ENCODE data around the gene ZRSR2.

The ZRSR2 gene

DNA sequence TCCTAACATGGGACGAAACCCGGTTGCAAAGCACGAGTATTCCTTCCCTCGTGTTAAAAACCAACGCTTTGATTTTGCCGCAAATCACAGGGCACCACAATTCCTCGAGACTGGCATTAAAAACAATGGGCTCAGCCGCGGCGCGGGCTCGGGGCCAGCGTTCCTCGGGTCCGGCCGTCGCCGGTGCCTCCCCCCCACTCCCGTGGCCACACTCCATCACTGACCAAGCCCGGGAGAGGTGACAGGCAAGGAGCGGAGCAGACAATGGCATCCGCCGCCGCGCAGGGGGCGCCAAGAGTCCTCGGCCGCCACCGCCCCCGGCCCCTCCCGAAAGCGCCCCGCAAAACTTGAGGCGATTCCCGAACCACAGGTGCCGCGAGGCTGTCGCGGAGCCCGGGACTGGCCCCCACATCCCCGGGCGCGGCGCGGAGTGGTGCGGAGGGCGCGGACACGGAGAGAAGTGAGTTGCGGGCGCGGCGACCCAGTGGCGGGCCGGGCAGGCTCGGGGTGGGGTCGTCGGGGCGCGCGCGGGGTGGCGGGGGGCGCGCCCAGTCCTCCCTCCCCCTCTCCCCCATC, 63.9 kb downstream of the ZRSR2 start:
- no peak for DNase-seq

DNA sequence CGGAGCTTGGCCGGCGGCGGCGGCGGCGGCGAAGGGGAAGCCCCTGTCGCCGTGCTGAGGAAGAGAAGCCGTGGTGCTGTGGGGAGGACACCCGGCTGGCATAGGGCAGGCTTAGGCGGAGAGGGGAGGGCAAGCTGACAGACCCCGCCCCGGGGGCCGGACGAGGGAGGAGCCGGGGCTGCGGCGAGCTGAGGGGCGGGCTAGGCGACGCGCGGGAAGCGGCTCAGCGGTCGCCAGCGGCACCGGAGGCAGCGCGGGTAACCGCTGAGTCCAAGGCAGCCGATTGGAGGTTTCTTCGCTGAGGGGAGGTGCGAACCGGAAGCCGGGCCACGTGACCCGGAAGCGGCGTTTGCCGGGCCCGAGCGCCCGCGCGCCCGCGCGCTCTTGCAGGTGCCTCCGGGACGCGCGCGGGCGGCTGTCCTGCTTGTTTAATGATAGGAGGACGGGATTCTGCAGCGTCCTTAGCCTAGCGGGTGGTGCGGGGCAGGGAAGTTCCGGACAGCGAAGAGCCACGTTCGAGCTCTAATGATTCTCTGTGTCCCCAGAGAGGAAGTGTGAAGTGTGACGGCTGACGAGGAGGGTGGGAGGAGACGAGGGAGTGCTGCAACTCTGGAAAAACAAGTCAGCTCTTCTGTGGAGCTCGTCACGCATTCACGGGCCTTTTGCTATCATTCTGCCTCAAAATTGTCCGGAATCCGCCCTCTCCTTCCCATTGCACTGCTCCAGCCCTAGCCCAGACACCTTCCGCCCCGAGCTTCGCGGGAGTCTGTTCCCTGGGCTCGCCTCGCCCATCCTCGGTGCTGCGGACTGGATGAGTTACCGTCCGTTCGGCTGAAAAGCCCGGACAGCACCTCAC, 64.7 kb downstream of the ZRSR2 start, which contains the start of gene AP1S2:
TSS of gene AP1S2 (minus strand) at position 102 of the 856 bp plus-strand sequence. CDS start 2,289 bp downstream, outside the sequence.
- DNase-seq, result peak; percentile 73

DNA sequence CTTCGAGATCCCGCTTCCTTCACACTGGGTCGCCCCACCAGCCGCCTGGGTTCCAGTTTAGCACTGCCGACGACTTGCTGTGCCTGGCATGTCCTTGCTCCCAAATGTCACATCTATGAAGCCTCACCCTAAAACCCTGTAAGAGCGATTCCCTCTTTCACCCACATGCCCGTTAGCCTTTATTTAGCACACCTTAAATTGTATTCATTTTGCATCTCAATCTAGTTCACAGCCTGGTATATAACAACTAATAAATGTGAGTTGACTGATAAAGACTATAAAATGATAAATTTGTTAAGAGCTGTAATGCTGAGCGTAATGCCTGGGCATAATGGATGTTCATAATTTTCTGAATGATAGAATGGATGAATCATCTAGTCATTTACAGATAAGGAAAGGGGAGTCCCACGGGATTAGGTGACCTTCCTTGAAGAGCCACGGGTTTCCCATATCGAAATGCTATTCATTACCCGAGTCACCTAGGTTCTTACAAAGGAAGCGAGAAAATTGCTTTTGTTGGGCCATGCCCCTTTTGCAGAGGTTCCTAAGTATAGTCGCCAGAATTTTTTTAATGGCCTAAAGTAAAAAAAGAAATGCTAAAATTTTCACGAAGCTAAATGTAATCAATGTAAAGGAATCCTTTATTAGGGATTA, 65.4 kb downstream of the ZRSR2 start:
- DNase-seq, result no peak

DNA sequence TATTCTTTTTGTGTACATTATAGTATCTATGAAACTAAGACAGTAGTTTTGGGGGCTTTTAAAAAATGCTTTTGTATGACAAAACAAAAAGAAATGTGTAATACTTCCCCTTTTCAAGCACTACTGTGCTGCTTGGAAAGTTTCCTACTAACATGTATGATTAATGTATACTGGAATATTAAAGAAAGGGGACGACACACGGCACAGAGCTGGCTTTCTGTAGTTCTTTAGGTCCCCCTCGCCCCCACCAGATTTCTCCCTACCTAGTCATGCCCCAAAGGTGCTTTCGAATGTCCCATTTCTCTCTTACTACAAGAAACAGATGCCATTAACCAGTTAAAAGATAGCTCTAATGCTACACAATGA, 65.9 kb downstream of the ZRSR2 start:
- no peak for DNase-seq

DNA sequence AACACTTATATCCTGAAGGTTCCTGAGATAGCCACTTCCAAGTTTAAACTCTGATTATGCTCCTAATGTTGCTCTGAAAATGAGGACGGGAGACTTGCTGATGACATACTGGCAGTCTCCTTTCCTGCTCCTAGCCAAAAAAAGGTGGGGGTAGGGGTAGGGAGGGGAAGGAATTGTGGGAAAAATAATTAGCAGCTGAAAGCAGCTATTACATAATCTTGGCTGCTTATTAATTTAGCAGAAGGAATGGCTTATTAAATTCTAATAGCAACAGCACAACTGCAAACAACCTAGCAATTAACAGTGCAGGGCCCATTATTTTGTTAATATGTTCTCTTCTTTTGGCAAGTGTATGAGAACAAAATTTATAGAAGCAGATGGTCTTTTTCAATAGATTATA, 66.4 kb downstream of the ZRSR2 start:
- DNase-seq, result no peak

DNA sequence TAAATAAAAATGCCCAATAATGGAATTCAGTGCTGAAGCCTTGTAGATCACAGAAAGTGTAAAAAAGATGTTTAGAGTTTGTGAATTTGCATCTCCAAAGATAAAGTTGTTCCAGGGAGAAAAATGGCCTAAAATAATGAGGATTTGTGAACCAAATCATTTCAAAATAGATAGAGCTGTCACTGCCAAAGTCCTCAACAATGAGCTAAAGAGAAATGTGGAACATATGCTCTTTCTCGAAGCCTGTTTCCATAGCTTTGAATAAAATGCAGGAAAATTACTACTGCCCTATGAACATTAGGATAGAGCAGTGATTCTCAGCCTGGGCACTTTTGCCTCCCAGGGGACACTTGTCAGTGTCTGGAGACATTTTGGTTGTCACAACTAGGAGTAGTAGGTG, 67.8 kb downstream of the ZRSR2 start:
- DNase-seq, result no peak

DNA sequence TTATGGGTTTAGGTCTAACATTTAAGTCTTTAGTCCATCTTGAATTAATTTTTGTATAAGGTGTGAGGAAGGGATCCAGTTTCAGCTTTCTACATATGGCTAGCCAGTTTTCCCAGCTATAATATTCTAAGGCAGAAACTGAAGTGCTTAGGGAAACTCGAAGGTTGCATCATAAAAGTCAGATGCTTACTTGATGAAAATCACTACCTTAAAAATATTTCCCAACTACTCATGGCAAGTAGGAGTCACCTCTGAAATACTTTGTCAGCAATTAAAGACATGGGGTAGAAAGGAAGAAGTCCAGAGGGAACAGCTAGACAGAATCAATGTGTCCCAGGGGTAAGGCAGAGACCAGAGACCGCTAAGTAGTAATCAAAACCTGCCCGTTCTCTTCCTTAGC, 70.6 kb downstream of the ZRSR2 start:
- no peak for DNase-seq

DNA sequence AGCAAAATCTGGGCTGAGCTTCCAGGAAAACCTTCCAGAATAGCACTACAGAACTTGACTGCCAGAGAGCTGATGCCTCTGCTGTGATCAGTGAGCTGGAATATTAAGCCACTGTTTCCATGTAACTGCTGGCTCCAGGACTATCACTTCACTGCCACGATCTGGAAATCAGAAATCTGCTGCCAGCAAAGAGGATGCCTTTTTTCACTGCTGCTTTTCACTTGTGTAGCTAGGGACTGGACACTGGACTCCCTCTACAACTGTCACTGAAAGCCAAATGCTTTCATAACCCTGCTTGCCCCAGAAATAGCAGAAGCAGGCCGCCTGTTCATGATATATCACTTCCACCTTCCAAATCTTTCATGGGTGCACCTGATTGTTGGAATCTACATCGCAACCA, 73.7 kb downstream of the ZRSR2 start:
- no peak for DNase-seq

DNA sequence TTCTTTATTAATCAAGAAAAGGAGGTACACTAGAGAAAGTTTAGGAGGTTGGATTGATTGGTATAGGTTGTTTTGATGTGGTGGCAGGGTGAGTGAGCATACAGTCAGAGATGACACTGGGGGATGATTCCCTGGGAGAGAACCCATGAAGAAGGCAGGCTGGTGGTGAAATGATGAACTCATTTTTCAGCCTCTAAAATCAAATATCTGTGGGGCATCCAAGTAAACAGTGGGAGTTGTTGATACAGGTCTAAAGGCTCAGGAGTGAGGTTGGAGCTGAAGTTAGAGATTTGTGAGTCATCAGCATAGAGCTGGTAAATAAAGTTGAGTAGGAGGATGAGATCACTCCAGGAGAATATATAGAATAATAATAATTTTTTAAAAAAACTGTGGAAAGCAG, 74.3 kb downstream of the ZRSR2 start:
- no peak for DNase-seq

DNA sequence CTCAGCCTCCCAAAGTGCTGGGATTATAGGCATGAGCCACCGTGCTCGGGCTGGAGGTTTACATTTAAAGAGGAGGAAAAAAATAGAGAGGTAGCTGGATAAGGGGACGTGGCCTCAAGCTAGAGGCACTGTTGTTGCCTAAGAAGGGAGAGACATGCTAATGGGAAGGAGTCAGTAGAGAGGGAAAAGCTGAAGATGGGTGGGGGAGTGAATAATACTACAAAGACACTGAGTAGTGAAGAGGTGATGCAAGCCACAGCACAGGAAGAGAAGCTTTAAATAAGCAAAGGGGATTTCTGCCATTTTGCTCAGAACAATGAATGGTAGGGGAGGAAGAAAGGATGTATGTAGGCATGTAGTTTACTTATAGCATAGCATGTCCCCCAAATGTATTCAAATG, 75.9 kb downstream of the ZRSR2 start:
- no peak for DNase-seq

DNA sequence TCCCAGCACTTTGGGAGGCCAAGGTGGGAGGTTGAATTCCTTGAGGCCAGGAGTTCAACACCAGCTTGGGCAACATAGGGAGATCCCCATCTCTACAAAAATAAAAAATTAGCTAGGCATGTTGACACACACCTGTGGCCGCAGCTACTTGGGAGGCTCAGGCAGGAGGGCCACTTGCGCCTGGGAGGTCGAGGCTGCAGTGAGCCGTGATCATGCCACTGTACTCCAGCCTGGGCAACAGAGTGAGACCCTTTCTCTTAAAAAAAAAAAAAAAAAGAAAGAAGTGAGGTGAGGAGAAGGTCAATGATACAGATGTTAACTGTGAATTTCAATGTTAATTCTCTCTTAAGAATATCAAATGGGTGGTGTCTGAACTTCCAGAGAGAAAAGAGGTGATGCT, 79.4 kb downstream of the ZRSR2 start:
- no peak for DNase-seq

DNA sequence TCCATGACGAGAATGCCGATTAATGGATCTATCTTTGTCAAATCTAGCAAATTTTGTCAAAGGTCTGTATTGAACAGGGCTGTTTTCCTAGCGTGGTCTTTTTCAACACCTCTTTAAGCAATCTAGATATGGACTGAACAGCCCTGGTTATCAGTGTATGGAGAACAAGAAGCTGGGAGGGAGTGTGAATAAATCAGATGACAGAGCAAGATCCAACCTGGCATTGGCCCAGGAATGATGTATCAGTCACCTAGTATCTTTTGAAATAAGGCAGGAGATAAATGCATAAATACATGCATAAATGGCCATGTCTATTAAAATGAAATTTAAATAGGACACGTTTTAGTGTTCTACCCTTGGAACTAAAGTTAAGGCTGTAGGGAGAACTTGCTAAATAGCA, 80.0 kb downstream of the ZRSR2 start:
- no peak for DNase-seq

Data from SIG-M5 (cell line).